Gastrocnemius medialis (tissue), 4 donors: Measurements from ENCODE around the gene YAE1.

Experiments used
- CTCF ChIP-seq, 5 experiments: fragments of 450-650 bp in 3 of 5; fragments of 200-600 bp in 2 of 5; sonication (generic) in 2 of 5; IDR thresholded peaks in 4 of 5; conservative IDR thresholded peaks in 1 of 5; 1 replicate in 4 of 5; 2 replicates in 1 of 5; pipeline ENCODE4 v1.5.1; 2016 to 2019; ENCODE audit warnings: antibody characterized with exemption in 5 of 5, mild to moderate bottlenecking in 3 of 5, moderate library complexity in 3 of 5
- POLR2A ChIP-seq, 2 donors: fragments of 450-650 bp; IDR thresholded peaks; one replicate each; pipeline ENCODE4 v1.6.1; 2017; ENCODE audit warnings: antibody characterized with exemption in 2 of 2, mild to moderate bottlenecking in 2 of 2, moderate library complexity in 2 of 2

- TF ChIP-seq CTCF (IDR thresholded peaks at IDR 0.05 in 4 of 5, conservative IDR thresholded peaks at IDR 0.05 in 1 of 5) (no peak), POLR2A (IDR thresholded peaks at IDR 0.05) (no peak)
Observed at GRCh38 chr7:39528849-39529248, 37.4 kb upstream of the YAE1 start.
